Erythroblast (primary cell): Measurements from ENCODE around the gene CENPX.

Source experiments
- GATA1 ChIP-seq: IDR thresholded peaks from 2 replicates; pipeline ENCODE4 v1.6.1; 2011; ENCODE audit warnings: low read depth, mild to moderate bottlenecking, control low read depth, low read length, moderate library complexity
- POLR2A ChIP-seq: IDR thresholded peaks from 2 replicates; pipeline ENCODE4 v1.6.1; 2011; ENCODE audit warnings: mild to moderate bottlenecking, low read length

DNA sequence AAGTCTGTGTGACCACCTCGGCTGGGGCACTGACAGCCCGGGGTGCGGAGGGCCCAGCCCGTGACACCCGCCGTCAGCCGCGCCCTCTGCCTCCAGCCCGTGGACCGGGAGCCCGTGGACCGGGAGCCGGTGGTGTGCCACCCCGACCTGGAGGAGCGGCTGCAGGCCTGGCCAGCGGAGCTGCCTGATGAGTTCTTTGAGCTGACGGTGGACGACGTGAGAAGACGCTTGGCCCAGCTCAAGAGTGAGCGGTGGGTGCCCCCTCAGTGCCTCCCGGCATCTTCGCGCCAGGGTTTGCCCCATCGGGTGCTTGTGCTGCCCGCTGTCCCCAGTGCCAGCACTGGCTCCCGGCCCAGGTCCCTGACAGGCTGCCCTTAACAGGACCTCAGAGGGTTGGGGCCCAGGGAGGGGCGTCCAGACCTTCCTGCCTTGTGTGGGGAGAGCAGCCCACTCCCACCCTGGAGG is 13.7 kb downstream of the CENPX start:
- TF ChIP-seq POLR2A (no peak), GATA1 (no peak)
